D341Med (cell line): ENCODE results near the gene U2AF1L4.

Source experiments
- DNase-seq: peaks from one replicate; pipeline ENCODE4 v3.0.0; 2012; ENCODE audit warnings: low spot score

U2AF1L4 gene, protein sequence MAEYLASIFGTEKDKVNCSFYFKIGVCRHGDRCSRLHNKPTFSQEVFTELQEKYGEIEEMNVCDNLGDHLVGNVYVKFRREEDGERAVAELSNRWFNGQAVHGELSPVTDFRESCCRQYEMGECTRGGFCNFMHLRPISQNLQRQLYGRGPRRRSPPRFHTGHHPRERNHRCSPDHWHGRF

DNA sequence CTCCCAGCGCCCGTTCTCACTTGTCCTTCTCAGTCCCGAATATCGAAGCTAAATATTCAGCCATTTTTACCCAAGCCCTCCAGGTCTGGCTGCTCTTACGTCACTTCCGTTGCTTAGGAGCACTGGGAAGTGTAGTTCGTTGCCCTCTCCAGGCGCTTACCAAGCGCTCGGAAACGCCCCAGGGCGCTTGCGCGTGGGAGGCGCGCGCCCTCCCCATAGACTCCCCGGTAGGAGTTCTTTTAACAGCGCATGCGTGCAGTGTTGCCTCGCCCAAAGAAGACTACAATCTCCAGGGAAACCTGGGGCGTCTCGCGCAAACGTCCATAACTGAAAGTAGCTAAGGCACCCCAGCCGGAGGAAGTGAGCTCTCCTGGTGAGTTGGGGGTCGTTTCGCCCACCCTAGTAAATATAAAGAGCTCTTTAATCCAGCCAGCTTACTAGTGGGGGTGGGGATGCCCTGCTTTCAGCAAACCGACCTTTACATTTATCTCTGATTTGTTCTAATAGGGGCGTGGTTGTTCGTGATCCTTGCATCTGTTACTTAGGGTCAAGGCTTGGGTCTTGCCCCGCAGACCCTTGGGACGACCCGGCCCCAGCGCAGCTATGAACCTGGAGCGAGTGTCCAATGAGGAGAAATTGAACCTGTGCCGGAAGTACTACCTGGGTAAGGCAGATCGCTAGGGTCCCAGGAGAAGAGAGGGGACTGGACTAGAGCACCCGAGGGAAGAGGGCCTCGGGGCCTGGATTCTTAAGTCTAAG, at the start of gene U2AF1L4, which contains the start of gene PSENEN:
TSS of gene U2AF1L4 (minus strand) at position 91 of the 759 bp plus-strand sequence. CDS start at position 64, 27 bp downstream.
TSS of gene PSENEN (plus strand) at position 324 of the 759 bp plus-strand sequence. CDS start at position 604, 280 bp downstream.
- peak; percentile 90 for DNase-seq

DNA sequence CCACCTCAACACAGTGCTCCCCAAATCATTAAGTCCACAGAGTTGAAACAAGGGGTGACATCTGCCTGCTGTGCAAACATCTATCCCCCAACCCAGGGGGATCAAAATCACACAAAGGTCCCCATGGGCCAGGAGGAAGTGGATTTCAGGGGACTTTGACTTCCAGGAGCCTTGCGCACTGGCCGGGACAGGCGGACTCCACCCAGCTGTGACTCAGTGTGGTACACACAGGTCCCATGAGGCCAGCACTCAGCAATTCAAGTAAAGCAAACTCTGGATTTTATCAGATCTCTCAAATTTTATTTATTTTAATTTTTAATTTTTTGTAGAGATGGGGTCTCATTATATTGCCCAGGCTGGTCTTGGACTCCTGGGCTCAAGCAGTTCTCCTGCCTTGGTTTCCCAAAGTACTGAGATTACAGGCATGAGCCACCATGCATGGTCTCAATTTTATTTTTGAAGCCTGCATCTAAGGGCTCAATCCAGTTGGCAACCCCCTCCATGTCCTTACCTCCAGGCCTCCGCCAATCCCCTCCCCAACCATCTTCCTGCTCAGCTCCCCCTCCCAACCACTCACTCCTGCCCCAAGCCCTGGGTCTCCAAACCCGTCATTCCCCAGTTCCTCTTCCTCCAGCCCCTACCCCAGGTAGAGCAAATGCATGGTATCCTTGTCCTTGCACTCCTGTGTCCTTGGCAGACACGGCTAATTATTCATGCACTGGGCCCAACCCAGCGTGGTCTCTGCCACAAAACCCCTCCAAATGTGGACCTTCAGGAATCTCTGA, 48.4 kb upstream of the U2AF1L4 start:
- DNase-seq, result no peak

DNA sequence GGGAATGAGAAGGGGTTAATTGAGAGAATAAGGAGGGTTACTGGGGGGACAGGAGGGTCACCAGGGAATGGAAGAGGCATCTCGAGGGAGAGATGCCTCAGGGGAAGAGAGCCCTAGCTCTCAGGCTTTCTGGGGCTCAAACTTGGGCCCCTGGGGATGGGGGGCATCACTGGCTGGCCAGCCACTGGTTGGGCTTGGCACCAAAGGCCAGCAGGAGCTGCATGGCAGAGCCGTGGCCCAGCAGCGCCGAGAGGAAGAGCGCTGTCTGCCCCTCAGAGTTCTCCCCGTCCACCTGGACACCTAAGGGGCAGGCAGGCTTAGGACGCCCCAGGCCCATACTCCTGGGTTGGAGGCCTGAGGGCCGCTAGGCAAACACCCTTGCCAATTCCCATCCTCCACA, 47.7 kb upstream of the U2AF1L4 start:
- DNase-seq, result no peak

DNA sequence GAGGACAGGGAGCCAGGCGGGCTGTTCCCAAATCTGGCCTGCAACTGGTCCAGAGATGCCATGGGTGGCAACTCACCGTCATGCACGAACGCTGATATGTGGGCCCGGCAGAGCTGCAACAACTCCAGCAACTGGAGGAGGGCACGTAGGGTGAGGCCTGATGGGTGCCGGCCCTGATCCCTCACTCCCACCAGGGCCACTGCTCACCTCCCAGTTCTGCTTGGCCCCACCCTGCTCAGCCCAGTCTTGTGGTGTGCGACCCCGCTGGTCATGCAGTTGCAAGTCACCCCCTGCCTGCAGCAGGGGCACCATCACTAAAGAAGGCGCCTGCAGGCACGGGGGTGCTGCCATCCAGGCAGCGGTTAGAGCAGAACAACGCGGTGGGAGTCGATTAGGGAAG, 47.1 kb upstream of the U2AF1L4 start:
- DNase-seq, result no peak

DNA sequence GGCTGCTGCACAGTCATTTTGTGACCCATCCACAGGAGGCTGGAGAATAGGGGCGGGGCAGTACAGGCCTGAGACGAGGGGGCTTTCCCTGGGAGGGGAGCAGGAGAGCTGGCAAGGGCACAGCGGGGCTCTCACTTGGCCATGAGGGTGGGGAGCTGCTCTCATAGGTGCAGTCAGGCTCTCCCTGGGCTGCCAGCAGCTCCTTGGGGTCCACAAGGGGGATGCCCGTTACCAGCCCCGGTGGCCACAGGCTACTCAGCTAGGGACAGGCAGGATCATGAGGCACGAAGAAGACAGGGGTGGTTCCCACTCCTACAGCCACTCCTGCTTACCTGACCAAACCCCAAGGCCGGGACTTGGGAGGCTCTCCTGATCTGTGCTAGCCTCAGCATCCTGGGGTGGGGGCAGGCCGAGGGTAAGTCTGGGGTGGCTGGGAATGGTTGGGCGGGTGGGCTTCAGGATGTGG, 46.6 kb upstream of the U2AF1L4 start:
- DNase-seq, result no peak

DNA sequence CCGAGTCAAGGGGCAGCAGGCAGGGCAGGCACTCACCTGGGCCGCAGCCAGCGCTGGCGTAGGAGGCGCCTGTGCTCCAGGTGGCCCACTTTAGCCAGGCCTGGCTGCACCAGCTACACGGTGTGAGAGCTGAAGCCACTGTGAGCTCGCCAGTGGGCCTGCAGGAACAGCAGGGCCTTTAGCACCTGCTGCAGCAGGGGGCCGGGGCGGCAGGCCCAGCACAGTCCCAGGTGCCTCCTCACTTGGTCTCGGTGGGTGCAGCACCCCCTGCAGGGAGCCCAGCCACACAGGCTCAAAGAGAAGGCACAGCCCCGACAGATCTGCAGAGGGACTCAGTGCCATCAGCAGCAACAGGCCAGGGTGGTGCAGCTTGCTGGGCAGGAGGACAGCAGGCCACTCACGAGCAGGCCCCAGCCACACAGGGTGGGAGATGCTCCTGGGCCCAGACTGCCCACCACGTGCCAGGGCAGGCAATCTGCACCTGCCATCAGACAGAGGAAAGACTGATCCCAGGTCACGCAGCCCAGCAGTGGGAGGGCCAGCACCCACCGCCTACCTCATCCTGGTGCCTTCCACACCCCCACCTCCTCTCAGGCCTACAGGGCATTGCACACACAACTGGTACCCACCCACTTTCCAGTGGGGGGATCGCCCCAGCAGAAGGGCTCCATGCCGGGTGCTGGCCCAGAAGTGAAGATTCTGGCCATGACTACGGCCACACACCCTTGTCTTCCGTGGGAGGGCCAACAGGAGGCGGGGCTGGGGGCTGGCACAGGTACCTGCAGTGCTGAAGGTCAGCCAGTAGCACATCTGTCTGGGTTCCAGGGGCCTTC, 46.0 kb upstream of the U2AF1L4 start:
- peak; percentile 73 for DNase-seq

DNA sequence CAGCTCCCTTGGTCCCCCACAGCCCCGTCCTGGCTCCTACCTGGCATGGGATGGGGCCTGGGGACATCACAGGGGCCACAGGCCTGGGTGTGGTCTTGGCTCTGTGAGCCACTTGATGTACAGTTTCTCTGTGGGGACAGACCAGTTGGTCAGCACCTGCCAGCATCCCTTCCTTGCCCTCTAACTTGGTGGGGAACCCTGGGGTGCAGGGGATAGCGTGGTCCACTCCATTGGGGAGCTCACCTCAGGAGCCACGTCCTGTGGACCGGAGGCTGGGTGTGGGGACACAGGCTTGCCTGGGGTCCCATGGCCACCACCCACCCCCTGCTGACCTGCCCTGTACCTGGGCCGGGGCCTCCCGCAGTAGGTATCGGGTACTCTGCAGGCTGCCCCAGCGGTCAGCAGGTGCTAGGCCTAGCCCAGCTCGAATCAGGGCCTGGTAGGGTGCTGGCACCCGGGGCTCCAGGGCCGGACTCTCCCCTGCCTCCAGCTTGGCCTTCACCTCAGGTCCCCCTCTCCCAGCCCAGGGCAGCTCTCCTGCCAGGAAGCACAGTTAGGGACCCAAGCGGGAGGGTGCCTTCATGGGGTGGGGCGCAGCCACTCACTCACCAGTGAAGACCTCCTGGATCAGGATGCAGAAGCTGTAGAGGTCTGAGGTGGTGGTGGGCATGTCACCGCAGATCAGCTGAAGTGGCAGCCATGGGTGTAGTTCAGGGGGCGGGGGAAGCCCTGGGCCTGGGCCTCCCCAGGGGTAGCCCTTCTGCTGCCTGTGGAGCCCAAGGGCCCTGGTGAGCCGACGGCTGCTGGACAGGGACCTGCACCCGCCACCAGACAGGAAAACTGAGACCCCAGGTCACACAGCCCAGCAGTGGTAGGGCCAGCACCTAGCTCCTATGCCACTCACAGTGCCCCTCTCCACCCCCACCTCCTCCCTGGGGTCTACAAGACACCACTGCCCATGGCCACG, 45.0 kb upstream of the U2AF1L4 start:
- DNase-seq, result no peak

DNA sequence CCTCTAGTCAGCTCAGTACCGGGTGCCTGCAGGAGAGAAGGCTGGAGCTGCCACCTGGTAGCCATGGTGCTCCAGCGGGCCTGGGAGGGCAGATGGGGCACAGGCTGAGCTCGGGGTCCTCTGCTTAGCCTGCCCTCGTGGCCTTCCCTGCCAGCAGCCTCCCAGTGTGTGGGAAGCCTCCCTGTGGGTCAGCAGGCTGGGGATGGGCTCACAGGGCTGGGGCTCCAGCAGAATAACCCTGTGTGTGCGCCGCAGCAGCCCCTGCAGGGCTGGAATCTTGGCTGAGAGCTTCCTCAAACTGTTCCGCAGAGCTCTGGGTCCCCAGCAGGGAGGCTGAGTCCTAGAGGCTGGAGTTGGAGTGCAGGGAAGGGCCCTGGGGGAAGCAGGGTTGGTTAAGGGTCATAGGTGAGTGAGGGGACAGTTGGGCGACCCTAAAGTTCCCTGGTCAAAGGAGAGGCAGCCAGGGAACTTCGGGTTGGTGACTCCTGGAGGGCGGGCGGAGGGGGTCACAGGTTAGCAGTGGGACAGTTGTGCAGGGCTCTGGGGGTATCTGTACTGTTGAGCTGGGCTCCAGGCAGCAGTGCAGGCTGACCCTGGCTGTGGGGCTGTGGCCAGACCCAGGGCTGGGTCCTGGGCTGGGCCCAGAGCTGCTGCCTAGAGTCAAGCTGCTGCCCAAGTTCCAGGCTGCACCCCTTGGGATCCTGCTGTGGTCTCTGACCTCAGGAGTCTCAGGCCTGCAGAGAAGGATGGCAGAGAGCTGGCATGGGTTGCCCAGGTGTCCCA, 44.2 kb upstream of the U2AF1L4 start:
- no peak for DNase-seq

DNA sequence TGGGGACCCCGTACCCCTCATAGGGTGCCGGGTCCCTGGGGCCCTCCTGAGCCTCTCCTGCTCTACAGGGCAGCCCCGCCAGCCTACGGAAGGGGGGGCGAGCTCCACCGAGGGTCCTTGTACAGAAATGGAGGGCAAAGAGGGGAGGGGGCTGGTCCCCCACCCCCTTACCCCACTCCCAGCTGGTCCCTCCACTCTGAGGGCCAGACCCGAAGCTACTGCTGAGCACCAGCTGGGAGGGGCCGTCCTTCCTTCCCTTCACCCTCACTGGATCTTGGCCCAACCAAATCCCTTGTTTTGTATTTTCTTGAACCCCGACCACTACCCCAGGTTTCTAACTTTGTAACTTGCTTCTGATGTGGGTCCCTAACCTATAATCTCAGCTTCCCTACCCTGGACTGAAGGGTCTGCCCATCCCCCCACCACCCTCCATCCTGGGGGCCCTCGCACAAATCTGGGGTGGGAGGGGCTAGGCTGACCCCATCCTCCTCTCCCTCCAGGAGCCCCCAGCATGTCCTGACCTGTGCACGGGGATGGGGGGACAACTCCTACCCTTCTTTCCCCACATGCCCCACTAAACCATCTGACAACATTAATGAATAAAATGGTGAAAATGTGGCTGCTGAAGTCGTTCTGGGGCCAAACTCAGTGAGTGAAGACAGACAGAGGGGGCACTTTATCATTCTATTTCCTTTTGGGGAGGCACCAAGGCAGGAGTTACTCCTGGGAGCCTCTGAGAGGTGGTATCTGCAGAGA, 43.2 kb upstream of the U2AF1L4 start:
- no peak for DNase-seq

DNA sequence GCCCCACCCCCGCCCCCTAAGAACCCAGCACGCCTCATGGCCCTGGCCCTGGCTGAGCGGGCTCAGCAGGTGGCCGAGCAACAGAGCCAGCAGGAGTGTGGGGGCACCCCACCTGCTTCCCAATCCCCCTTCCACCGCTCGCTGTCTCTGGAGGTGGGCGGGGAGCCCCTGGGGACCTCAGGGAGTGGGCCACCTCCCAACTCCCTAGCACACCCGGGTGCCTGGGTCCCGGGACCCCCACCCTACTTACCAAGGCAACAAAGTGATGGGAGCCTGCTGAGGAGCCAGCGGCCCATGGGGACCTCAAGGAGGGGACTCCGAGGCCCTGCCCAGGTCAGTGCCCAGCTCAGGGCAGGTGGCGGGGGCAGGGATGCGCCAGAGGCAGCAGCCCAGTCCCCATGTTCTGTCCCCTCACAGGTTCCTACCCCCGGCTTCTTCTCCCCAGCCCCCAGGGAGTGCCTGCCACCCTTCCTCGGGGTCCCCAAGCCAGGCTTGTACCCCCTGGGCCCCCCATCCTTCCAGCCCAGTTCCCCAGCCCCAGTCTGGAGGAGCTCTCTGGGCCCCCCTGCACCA, 42.1 kb upstream of the U2AF1L4 start:
- no peak for DNase-seq

DNA sequence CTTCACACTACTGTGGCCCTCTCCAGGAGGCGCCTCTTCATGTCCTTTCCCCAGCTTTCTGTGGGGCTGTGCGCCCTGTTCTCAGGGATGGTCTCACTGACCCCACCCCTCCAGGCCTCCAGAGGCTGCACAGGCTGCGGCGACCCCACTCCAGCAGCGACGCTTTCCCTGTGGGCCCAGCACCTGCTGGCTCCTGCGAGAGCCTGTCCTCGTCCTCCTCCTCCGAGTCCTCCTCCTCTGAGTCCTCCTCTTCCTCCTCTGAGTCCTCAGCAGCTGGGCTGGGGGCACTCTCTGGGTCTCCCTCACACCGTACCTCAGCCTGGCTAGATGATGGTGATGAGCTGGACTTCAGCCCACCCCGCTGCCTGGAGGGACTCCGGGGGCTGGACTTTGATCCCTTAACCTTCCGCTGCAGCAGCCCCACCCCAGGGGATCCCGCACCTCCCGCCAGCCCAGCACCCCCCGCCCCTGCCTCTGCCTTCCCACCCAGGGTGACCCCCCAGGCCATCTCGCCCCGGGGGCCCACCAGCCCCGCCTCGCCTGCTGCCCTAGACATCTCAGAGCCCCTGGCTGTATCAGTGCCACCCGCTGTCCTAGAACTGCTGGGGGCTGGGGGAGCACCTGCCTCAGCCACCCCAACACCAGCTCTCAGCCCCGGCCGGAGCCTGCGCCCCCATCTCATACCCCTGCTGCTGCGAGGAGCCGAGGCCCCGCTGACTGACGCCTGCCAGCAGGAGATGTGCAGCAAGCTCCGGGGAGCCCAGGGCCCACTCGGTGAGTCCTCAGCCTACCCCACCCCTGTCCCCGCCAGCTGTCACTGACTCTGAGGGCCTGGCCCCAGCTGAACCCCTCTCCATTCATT, 41.3 kb upstream of the U2AF1L4 start:
- DNase-seq, result no peak

DNA sequence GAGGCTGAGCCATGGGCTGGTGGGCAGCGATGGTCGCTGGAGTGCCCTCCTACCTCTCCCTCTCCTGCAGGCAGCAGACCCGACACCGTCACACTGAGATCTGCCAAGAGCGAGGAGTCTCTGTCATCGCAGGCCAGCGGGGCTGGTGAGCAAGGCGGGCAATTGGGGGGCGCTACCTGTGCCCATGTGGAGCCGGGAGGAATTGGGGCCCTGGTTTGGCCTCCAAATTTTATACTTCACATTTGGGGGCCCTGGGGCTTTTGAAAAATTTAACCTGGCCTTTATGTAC, 40.1 kb upstream of the U2AF1L4 start:
- DNase-seq, result no peak

DNA sequence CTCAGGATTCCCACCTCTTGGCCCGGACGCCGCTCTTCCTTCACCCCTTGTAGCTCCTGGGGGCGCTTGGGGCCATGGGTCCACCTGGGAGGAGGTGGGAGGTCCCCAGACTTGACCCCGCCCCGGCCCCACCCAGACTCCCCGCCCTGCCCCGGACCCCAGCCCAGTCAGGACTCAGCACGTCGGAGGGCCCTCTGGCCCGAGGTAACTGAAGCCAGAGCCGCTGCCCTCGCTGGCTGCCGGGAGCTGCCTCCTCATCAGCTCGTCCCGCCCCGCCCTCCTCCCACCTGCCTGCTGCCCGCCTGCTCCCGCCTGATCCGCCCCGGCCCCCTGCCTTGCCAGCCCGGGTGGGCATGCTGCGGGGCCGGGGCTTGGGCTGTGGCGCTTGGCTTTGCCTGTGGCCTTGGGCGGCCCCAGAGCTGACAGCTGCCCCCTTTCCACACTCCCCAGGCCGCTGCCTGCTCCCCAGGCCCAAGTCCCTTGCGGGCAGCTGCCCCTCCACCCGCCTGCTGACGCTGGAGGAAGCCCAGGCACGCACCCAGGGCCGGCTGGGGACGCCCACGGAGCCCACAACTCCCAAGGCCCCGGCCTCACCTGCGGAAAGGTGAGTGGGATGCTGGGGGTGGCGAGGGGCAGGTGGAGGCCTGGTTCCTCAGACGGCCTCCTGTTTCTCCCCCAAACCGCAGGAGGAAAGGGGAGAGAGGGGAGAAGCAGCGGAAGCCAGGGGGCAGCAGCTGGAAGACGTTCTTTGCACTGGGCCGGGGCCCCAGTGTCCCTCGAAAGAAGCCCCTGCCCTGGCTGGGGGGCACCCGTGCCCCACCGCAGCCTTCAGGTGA, 39.5 kb upstream of the U2AF1L4 start:
- no peak for DNase-seq

DNA sequence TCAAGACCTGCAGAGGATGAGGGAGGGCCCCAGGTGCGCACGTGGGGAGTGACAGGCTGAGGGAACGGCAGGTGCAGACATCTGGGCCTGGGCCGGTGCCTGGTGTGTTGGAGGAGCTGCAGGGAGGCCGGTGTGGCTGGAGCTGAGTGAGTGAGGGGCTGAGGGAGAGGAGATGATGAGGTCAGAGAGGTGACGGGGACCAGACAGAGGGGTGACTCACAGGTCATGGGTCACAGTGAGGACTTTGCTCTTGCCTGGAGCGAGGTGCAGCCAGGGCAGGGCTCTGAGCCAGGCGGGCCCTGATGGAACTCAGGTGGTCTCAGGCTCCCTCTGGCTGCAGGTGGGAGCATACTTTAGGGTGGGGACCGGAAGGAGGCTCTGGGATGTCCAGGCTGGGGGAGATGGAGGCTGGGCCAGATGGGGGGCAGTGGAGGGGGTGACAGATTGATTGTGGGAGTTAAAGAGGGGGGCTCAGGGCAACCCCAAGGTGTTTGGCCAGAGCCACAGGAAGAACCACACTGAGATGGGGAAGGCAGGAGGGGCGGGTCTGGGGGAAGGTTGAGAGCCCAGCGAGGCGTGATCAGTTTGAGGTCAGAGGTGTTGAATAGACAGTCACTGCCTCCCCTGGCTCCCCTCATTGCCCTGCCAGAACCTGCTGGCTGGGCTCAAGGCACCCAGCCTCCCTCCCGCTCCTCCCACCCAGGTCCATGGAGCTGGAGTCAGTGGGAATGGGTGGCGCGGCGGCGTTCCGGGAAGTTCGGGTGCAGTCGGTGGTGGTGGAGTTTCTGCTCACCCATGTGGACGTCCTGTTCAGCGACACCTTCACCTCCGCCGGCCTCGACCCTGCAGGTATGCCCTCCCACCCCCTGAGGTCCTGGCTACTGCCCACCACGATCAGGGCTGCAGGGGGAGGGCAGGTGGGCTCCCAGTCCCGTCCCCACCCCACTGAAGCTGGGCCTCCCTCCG, 38.5 kb upstream of the U2AF1L4 start:
- DNase-seq, result no peak

DNA sequence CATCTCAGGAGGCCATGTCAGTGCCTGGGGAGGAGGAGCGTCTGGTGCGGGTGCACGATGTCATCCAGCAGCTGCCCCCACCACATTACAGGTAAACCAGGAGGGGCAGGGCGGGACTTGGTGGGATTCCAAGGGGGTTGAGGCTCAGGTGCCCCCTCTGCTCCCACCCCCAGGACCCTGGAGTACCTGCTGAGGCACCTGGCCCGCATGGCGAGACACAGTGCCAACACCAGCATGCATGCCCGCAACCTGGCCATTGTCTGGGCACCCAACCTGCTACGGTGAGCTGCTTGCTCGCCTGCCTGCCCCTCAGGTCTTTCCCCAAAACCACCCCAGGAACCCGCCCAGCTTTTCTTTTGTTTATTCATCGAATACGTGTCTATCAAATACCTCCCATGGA, 37.4 kb upstream of the U2AF1L4 start:
- no peak for DNase-seq

DNA sequence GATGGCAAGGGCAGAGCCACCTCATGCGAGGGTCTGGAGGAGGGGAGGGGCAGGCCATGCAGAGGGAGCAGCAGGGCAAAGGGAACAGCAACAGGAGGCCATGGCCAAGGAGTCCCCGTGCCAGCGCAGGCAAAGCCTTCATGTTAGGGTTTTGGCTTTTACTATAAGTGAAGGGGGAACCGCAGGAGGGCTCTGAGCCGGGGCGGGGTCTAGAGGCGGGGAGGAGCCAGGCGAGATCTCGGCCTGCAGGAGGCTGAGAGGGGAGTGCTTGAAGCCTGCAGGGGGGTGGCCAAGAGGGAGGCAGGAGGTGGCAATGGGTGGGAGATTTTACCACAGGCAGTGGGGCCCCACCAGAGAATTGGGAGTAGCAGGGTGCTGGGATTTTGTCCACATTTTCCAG, 36.4 kb upstream of the U2AF1L4 start:
- no peak for DNase-seq
